ENCODE results near the gene EXOC3L1.

The EXOC3L1 gene

GRCh38 chr16:67146523-67147357 lies 43.2 kb downstream of the EXOC3L1 start:
- no peak for DNase-seq (ENCODE audit: low read depth)

DNA sequence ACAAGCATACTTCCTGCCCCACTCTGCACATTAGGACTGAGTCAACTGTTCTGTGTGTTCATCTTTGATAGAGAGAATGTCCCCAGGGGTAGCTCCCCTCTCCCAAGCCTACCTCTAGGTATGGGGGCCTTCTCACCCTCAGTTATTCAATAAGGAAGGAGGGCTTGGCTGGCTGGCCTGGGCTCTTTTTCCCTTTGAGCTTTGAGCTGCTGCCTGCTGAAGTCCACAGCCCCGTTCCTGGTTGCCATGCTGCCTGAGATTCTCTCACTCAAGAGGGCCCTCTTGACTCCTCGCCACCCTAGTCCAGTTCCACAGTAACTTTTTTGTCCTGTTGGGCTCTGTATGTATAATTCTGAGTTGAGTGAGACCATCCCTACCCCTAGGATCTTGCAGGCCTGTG lies 44.2 kb downstream of the EXOC3L1 start:
- no peak for DNase-seq (ENCODE audit: low read depth)

DNA sequence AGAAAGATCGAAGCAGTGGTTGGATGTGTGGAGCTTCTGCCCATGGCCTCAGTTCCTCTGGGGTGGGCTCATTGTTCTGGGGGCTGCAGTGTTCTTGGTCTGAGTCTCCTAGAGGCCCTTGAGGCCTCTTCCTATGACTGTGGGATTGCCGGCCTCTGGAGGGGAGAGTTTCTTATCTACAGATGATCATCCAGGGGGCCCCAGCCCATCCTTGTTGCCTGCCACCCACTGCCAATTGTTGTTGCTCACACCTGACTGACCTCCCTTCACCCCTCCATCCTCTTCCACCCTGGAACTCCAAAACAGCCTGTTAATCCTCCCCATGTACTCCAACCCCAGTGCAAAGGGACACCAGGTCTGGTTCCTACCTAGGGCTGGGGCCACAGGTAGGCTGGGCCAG lies 45.0 kb downstream of the EXOC3L1 start:
- DNase-seq (ENCODE audit: low read depth), result no peak

DNA sequence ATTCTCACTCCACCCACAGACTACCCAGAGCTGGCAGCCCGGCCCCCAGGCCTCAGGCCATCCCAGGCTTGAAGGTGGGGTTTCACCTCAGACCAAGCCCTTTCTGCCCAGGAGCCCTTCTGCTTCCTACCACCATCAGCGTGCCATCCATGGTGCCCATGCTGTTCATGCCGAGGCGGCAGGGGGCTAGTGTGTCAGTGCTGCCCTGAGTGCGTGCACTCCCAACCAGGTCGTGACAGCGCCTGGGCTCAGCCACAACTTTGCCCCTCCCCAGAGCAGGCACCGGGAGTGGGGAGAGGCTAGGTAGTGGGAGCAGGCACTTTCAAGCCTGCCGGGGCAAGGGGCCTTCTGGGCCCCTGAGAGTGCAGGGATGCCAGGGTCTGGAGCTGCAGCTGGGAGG lies 47.6 kb downstream of the EXOC3L1 start:
- DNase-seq (ENCODE audit: low read depth), result no peak

- DNase-seq (ENCODE audit: low read depth), result no peak
Observed at GRCh38 chr16:67141391-67141790, 48.5 kb downstream of the EXOC3L1 start.

DNA sequence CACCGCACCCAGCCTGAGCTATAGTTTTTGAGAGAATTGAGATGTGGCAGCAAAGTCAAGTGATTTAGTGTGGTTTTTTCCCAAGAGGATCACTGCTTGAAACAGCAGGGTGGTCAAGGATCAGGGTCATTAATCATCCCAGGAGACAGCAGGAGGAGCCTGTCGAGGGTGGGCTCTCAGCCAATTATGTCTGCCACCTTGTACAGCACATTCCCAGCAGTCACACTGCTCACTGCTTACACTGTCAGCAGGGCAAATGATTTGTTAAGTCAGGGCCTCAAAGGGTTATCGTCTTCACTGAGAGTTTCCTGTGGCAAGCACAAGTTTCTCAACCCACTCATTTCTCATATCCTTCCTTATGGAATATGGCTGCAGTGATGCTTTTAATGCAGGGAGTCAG lies 52.3 kb downstream of the EXOC3L1 start:
- no peak for DNase-seq (ENCODE audit: low read depth)
